Fibroblast of lung (primary cell): ENCODE data around the gene ABR.
A peak's percentile ranks its signal among the peaks of the same experiment; 100 is the strongest.

Experiments used
- CTCF ChIP-seq, 2 donors: IDR thresholded peaks in 1 of 2; conservative IDR thresholded peaks in 1 of 2; 1 replicate in 1 of 2; 2 replicates in 1 of 2; pipeline ENCODE4 v1.5.1; 2011 to 2012; ENCODE audit warnings: low read length in 2 of 2, control low read depth in 1 of 2, inconsistent platforms in 1 of 2, low read depth in 1 of 2, mild to moderate bottlenecking in 1 of 2
- EZH2 ChIP-seq: IDR thresholded peaks from 2 replicates; pipeline ENCODE4 v1.5.1; 2012; ENCODE audit warnings: low read length, control low read depth, mild to moderate bottlenecking; ENCODE audit errors: missing control alignments

GRCh38 chr17:1186923-1187771 lies 7.4 kb upstream of the ABR start:
- TF ChIP-seq EZH2 (no peak), CTCF (conservative IDR thresholded peaks at IDR 0.05 in 1 of 2, IDR thresholded peaks at IDR 0.05 in 1 of 2; ENCODE audit: low read depth in 1 of 2, low read length in 2 of 2) (peak; percentile 96 to 98)
